BLaER1 (cell line): Measurements from ENCODE around the gene FARP2.

Experiments used
- H3K27ac ChIP-seq: shearing (Covaris generic); formaldehyde crosslinking; 2 replicates; pipeline ENCODE4 v1.8.1; 2022
- H3K27me3 ChIP-seq: shearing (Covaris generic); formaldehyde crosslinking; 2 replicates; pipeline ENCODE4 v1.8.1; 2022
- H3K36me3 ChIP-seq: shearing (Covaris generic); formaldehyde crosslinking; 2 replicates; pipeline ENCODE4 v1.8.1; 2022
- H3K4me1 ChIP-seq: shearing (Covaris generic); formaldehyde crosslinking; 2 replicates; pipeline ENCODE4 v1.8.1; 2022
- H3K4me2 ChIP-seq: shearing (Covaris generic); formaldehyde crosslinking; 2 replicates; pipeline ENCODE4 v1.8.1; 2022
- H3K4me3 ChIP-seq: shearing (Covaris generic); formaldehyde crosslinking; 2 replicates; pipeline ENCODE4 v1.8.1; 2022
- H3K9ac ChIP-seq: shearing (Covaris generic); formaldehyde crosslinking; 2 replicates; pipeline ENCODE4 v1.8.1; 2022
- H3K9me3 ChIP-seq: shearing (Covaris generic); formaldehyde crosslinking; 2 replicates; pipeline ENCODE4 v1.8.1; 2022
- H4K20me1 ChIP-seq: shearing (Covaris generic); formaldehyde crosslinking; 2 replicates; pipeline ENCODE4 v1.8.1; 2022
- Cebpa-rat ChIP-seq: shearing (Covaris generic); IDR thresholded peaks from 2 replicates; pipeline ENCODE4 v1.8.1; 2022

FARP2 gene

GRCh38 chr2:241541564-241542277, 185.6 kb downstream of the FARP2 start:
- Histone ChIP-seq H3K4me2 (peak overlapping the region; percentile 96), H3K4me1 (peaks cover 36% of the 10 kb centered on the region), H4K20me1 (no peaks in the 10 kb centered on the region), H3K36me3 (no peaks in the 10 kb centered on the region), H3K27ac (no peak overlapping the region), H3K27me3 (0 out of 2 replicates have a peak, but pooled peaks cover 1% of the 10 kb centered on the region), H3K9ac (no peak overlapping the region), H3K9me3 (no peaks in the 10 kb centered on the region), H3K4me3 (no peak overlapping the region)
- no peak for TF ChIP-seq Cebpa-rat

GRCh38 chr2:241542278-241542605, 186.2 kb downstream of the FARP2 start:
- Histone ChIP-seq H3K4me2 (no peak overlapping the region), H3K27me3 (0 out of 2 replicates have a peak, but pooled peaks cover 2% of the 10 kb centered on the region), H3K4me3 (no peak overlapping the region), H3K9ac (no peak overlapping the region), H3K4me1 (peaks cover 34% of the 10 kb centered on the region), H3K36me3 (no peaks in the 10 kb centered on the region), H4K20me1 (no peaks in the 10 kb centered on the region), H3K9me3 (no peaks in the 10 kb centered on the region), H3K27ac (no peak overlapping the region)
- TF ChIP-seq Cebpa-rat = no peak
